Measurements from ENCODE around the gene LCN6. TPM values are rescaled to one million over a fixed set of nuclear protein-coding genes. Genes with fewer than 3 reads are reported as not detected.

Gene LCN6
- total RNA-seq, 1 donor from 2014 or later: 17.9 TPM

DNA sequence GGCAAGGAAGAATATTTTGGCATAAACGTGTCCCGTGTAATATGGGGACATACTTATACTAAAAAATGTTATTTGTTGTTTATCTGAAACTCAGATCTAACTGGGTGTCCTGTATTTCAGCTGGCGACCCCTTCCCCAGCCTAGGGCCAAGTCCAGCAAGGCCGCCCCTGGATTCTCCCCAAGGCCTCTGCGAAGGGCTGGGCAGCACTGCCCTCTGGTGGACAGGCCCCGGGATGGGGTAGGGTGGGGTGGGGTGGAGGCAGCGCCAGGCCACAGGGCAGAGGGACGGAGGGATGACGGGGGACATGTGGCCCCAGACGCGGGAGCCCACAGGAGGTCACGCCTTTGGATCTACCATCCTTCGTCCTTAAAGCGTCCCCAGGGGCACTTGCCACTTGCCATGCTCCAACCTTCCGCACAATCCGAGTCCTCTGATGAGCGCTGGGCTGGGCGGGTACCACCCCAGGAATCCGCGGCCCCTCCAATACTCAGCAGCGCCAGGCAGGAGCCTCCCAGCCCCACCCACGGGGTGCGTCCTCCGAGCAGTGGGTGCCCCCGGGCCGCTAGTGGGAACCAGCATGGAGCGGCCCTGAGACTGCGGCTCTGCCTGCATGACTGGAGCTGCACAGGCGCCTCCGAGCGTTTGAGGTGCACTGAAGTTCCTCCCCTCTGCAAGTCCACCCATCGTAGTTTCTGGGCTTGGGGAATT is 54.0 kb downstream of the LCN6 start:
- DNase-seq (ENCODE audit: extremely low spot score in 2 of 2): no peak
- H3K9me3 ChIP-seq: no peaks in the 10 kb centered on the region
- intact Hi-C loops (cut with DNase I): no loop called here
- H3K27me3 ChIP-seq: no peaks in the 10 kb centered on the region
- H3K27ac ChIP-seq: no peak overlapping the region
- no peak overlapping the region for H3K4me3 ChIP-seq
- TF ChIP-seq, protein P1, sequence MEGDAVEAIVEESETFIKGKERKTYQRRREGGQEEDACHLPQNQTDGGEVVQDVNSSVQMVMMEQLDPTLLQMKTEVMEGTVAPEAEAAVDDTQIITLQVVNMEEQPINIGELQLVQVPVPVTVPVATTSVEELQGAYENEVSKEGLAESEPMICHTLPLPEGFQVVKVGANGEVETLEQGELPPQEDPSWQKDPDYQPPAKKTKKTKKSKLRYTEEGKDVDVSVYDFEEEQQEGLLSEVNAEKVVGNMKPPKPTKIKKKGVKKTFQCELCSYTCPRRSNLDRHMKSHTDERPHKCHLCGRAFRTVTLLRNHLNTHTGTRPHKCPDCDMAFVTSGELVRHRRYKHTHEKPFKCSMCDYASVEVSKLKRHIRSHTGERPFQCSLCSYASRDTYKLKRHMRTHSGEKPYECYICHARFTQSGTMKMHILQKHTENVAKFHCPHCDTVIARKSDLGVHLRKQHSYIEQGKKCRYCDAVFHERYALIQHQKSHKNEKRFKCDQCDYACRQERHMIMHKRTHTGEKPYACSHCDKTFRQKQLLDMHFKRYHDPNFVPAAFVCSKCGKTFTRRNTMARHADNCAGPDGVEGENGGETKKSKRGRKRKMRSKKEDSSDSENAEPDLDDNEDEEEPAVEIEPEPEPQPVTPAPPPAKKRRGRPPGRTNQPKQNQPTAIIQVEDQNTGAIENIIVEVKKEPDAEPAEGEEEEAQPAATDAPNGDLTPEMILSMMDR (IDR thresholded peaks at IDR 0.05): peak in 2 of 3 experiments; percentile 25 to 31
- no peak for TF ChIP-seq POLR2A (IDR thresholded peaks at IDR 0.05)
- H3K36me3 ChIP-seq: no peaks in the 10 kb centered on the region
- peaks cover 16% of the 10 kb centered on the region for H3K4me1 ChIP-seq

Small RNA genes within 50 kb of the gene (microRNA-seq; reads per million reads assigned to microRNA genes)
- not detected for gene MIR6722 (ENCODE audit: borderline number of aligned reads, borderline replicate concordance)

Small RNA genes within 50 kb of the gene (small RNA-seq; reads per million reads assigned to genes)
- gene ATP6V1G1P3 (not detected), gene MIR6722 (not detected)

Other genes with a start within 250 kb of the LCN6 start
- 67.0 TPM for gene NOTCH1, start 202.5 kb downstream of the LCN6 start, total RNA-seq
- gene EGFL7, start 85.6 kb downstream of the LCN6 start, total RNA-seq: 272 TPM
- 87.2 TPM for gene AGPAT2, start 61.1 kb downstream of the LCN6 start, total RNA-seq
- 11.5 TPM for gene DIPK1B, start 36.0 kb downstream of the LCN6 start, total RNA-seq
- gene LCN10, start 5.6 kb downstream of the LCN6 start, total RNA-seq: 8.3 TPM
- gene LCN8, start 9.7 kb upstream of the LCN6 start, total RNA-seq: not detected
- gene LCN15, start 16.0 kb upstream of the LCN6 start, total RNA-seq: not detected
- 64.1 TPM for gene TMEM141, start 42.8 kb upstream of the LCN6 start, total RNA-seq
- gene CCDC183, start 47.8 kb upstream of the LCN6 start, total RNA-seq: not detected
- gene RABL6, start 59.4 kb upstream of the LCN6 start, total RNA-seq: 31.7 TPM
- gene AJM1, start 94.0 kb upstream of the LCN6 start, total RNA-seq: 1.2 TPM
- 38.1 TPM for gene PHPT1, start 100.9 kb upstream of the LCN6 start, total RNA-seq
- gene MAMDC4, start 103.8 kb upstream of the LCN6 start, total RNA-seq: 3.2 TPM
- 257 TPM for gene EDF1, start 117.8 kb upstream of the LCN6 start, total RNA-seq
- gene TRAF2, start 138.0 kb upstream of the LCN6 start, total RNA-seq: 12.8 TPM
- 125 TPM for gene FBXW5, start 196.2 kb upstream of the LCN6 start, total RNA-seq
- gene C8G, start 196.7 kb upstream of the LCN6 start, total RNA-seq: not detected
- gene LCN12, start 203.7 kb upstream of the LCN6 start, total RNA-seq: not detected
- 301 TPM for gene PTGDS, start 229.0 kb upstream of the LCN6 start, total RNA-seq
- gene LCNL1, start 234.5 kb upstream of the LCN6 start, total RNA-seq: 2.0 TPM
- gene PAXX, start 243.9 kb upstream of the LCN6 start, total RNA-seq: 62.9 TPM
- 23.6 TPM for gene CLIC3, start 248.0 kb upstream of the LCN6 start, total RNA-seq